ENCODE data around the gene GRK4. TPM values are rescaled to one million over a fixed set of nuclear protein-coding genes. Genes with fewer than 3 reads are reported as not detected.

Gene GRK4
- total RNA-seq, 1 experiment from 2014 or later = 3.7 TPM

- H2AFZ ChIP-seq (ENCODE audit: low read length) = no peak overlapping the region
- H3K9ac ChIP-seq (ENCODE audit: low read length) = no peak overlapping the region
- ChIA-PET POLR2A (ENCODE audit: unreplicated experiment) (no interaction called here), CTCF (no interaction called here)
- DNase-seq (no peak), ATAC-seq (no peak)
- no peaks in the 10 kb centered on the region for H3K36me3 ChIP-seq (ENCODE audit: low read depth, low read length)
- H3K4me1 ChIP-seq (ENCODE audit: insufficient read depth, low read length) = peaks cover 14% of the 10 kb centered on the region
- no peak overlapping the region for H3K4me2 ChIP-seq (ENCODE audit: low read length)
- no peaks in the 10 kb centered on the region for H3K79me2 ChIP-seq (ENCODE audit: low read length)
- no peaks in the 10 kb centered on the region for H3F3A ChIP-seq (ENCODE audit: low read length, unreplicated experiment)
- no peaks in the 10 kb centered on the region for H3K27me3 ChIP-seq (ENCODE audit: low read length)
- H3K27ac ChIP-seq (ENCODE audit: low read length) = no peak overlapping the region
- no TSS peak for BruUV-seq (replicated peaks)
- no peak for TF ChIP-seq EZH2phosphoT487 (IDR thresholded peaks at IDR 0.05; ENCODE audit: borderline replicate concordance, low read length)
- TF ChIP-seq EZH2 (IDR thresholded peaks at IDR 0.05; ENCODE audit: low read length, unreplicated experiment) = no peak
- TF ChIP-seq CTCF (conservative IDR thresholded peaks at IDR 0.05; ENCODE audit: low read depth, low read length) = no peak
- H3K4me3 ChIP-seq (ENCODE audit: low read length) = no peak overlapping the region
- intact Hi-C loops (cut with micrococcal nuclease) = no loop called here
- no peaks in the 10 kb centered on the region for H3K9me3 ChIP-seq (ENCODE audit: low read length)
- no peaks in the 10 kb centered on the region for H3K9me2 ChIP-seq (replicated peaks; ENCODE audit: low read length)
- H4K20me1 ChIP-seq (ENCODE audit: low read length) = no peaks in the 10 kb centered on the region
These were observed 50.0 kb downstream of the GRK4 start for GRCh38 chr4:3013323-3013722.

- no peak overlapping the region for H3K4me2 ChIP-seq (ENCODE audit: low read length)
- H3K27me3 ChIP-seq (ENCODE audit: low read length) = no peaks in the 10 kb centered on the region
- no peaks in the 10 kb centered on the region for H3K9me2 ChIP-seq (replicated peaks; ENCODE audit: low read length)
- peaks cover 14% of the 10 kb centered on the region for H3K4me1 ChIP-seq (ENCODE audit: insufficient read depth, low read length)
- no peaks in the 10 kb centered on the region for H3K9me3 ChIP-seq (ENCODE audit: low read length)
- no peaks in the 10 kb centered on the region for H3K79me2 ChIP-seq (ENCODE audit: low read length)
- H3K36me3 ChIP-seq (ENCODE audit: low read depth, low read length) = no peaks in the 10 kb centered on the region
- no peaks in the 10 kb centered on the region for H4K20me1 ChIP-seq (ENCODE audit: low read length)
- no TSS peak for BruUV-seq (replicated peaks)
- H3K27ac ChIP-seq (ENCODE audit: low read length) = no peak overlapping the region
- no peaks in the 10 kb centered on the region for H3F3A ChIP-seq (ENCODE audit: low read length, unreplicated experiment)
- CTCF ChIA-PET = no interaction called here
- POLR2A ChIA-PET (ENCODE audit: unreplicated experiment) = no interaction called here
- H2AFZ ChIP-seq (ENCODE audit: low read length) = no peak overlapping the region
- ATAC-seq = no peak
- no peak for DNase-seq
- intact Hi-C loops (cut with micrococcal nuclease) = no loop called here
- no peak overlapping the region for H3K9ac ChIP-seq (ENCODE audit: low read length)
- TF ChIP-seq EZH2phosphoT487 (IDR thresholded peaks at IDR 0.05; ENCODE audit: borderline replicate concordance, low read length) = no peak
- TF ChIP-seq CTCF (conservative IDR thresholded peaks at IDR 0.05; ENCODE audit: low read depth, low read length) = no peak
- TF ChIP-seq EZH2 (IDR thresholded peaks at IDR 0.05; ENCODE audit: low read length, unreplicated experiment) = no peak
- no peak overlapping the region for H3K4me3 ChIP-seq (ENCODE audit: low read length)
These were observed 50.5 kb downstream of the GRK4 start for GRCh38 chr4:3013839-3014350.

- POLR2A ChIA-PET (ENCODE audit: unreplicated experiment) = no interaction called here
- H3F3A ChIP-seq (ENCODE audit: low read length, unreplicated experiment) = no peaks in the 10 kb centered on the region
- no peaks in the 10 kb centered on the region for H3K79me2 ChIP-seq (ENCODE audit: low read length)
- H4K20me1 ChIP-seq (ENCODE audit: low read length) = no peaks in the 10 kb centered on the region
- TF ChIP-seq EZH2phosphoT487 (IDR thresholded peaks at IDR 0.05; ENCODE audit: borderline replicate concordance, low read length) = no peak
- no peak for TF ChIP-seq CTCF (conservative IDR thresholded peaks at IDR 0.05; ENCODE audit: low read depth, low read length)
- TF ChIP-seq EZH2 (IDR thresholded peaks at IDR 0.05; ENCODE audit: low read length, unreplicated experiment) = no peak
- H3K9me2 ChIP-seq (replicated peaks; ENCODE audit: low read length) = no peaks in the 10 kb centered on the region
- CTCF ChIA-PET = no interaction called here
- H3K36me3 ChIP-seq (ENCODE audit: low read depth, low read length) = no peaks in the 10 kb centered on the region
- no peaks in the 10 kb centered on the region for H3K9me3 ChIP-seq (ENCODE audit: low read length)
- no peak overlapping the region for H3K4me3 ChIP-seq (ENCODE audit: low read length)
- H3K4me2 ChIP-seq (ENCODE audit: low read length) = no peak overlapping the region
- H2AFZ ChIP-seq (ENCODE audit: low read length) = no peak overlapping the region
- no peaks in the 10 kb centered on the region for H3K4me1 ChIP-seq (ENCODE audit: insufficient read depth, low read length)
- H3K27ac ChIP-seq (ENCODE audit: low read length) = no peak overlapping the region
- H3K27me3 ChIP-seq (ENCODE audit: low read length) = no peaks in the 10 kb centered on the region
- no TSS peak for BruUV-seq (replicated peaks)
- intact Hi-C loops (cut with micrococcal nuclease) = no loop called here
- ATAC-seq = no peak
- no peak for DNase-seq
- no peak overlapping the region for H3K9ac ChIP-seq (ENCODE audit: low read length)
These were observed 53.6 kb downstream of the GRK4 start for GRCh38 chr4:3016961-3017360.

All from PC-3 (cell line).